Astrocyte (in vitro differentiated cells and primary cell): ENCODE measurements around the gene EHD1. TPM values are rescaled to one million over a fixed set of nuclear protein-coding genes. Genes with fewer than 3 reads are reported as not detected.

ENCODE experiments used
- DNase-seq: peaks from one replicate; pipeline ENCODE4 v3.0.0-alpha.2; 2010; ENCODE audit warnings: low read depth
- FAIRE-seq: peaks from 2 replicates; lab custom pipeline; 2011; peaks lifted over from hg19 to GRCh38; lab: Jason Lieb, UNC
- H2AFZ ChIP-seq: 2 replicates; pipeline ENCODE4 v1.6.0; 2012; ENCODE audit warnings: low read depth, low read length, inconsistent platforms
- H3K27ac ChIP-seq: 2 replicates; pipeline ENCODE4 v1.5.1; 2011; ENCODE audit warnings: low read depth, low read length, inconsistent platforms
- H3K27me3 ChIP-seq: 2 replicates; pipeline ENCODE4 v1.6.0; 2011; ENCODE audit warnings: low read length, inconsistent platforms; ENCODE audit not compliant: insufficient read depth
- H3K36me3 ChIP-seq: 2 replicates; pipeline ENCODE4 v1.5.1; 2011; ENCODE audit warnings: low read length, inconsistent platforms; ENCODE audit not compliant: insufficient read depth
- H3K4me1 ChIP-seq: 2 replicates; pipeline ENCODE4 v1.5.1; 2011; ENCODE audit warnings: low read length, inconsistent platforms; ENCODE audit not compliant: insufficient read depth
- H3K4me2 ChIP-seq: 2 replicates; pipeline ENCODE4 v1.6.0; 2012; ENCODE audit warnings: low read length, inconsistent platforms
- H3K4me3 ChIP-seq: 2 replicates; pipeline ENCODE4 v1.5.1; 2011; ENCODE audit warnings: low read depth, mild to moderate bottlenecking, low read length, inconsistent platforms; ENCODE audit not compliant: insufficient read depth
- H3K79me2 ChIP-seq: 2 replicates; pipeline ENCODE4 v1.6.0; 2012; ENCODE audit warnings: mild to moderate bottlenecking, low read length, inconsistent platforms; ENCODE audit not compliant: insufficient read depth
- H3K9ac ChIP-seq: 2 replicates; pipeline ENCODE4 v1.6.0; 2012; ENCODE audit warnings: mild to moderate bottlenecking, low read length, inconsistent platforms
- H3K9me3 ChIP-seq: 2 replicates; pipeline ENCODE4 v1.5.1; 2012; ENCODE audit warnings: low read depth, mild to moderate bottlenecking, low read length, inconsistent platforms; ENCODE audit not compliant: insufficient read depth
- H4K20me1 ChIP-seq: 2 replicates; pipeline ENCODE4 v1.6.0; 2012; ENCODE audit warnings: low read length, inconsistent platforms; ENCODE audit not compliant: insufficient read depth
- H3K27ac Mint-ChIP-seq: one replicate; pipeline ENCODE4 v1.8.0; 2021; ENCODE audit warnings: mild to moderate bottlenecking, mixed read lengths; ENCODE audit not compliant: unreplicated experiment
- H3K27me3 Mint-ChIP-seq: one replicate; pipeline ENCODE4 v1.8.0; 2021; ENCODE audit warnings: low read depth, mixed read lengths; ENCODE audit not compliant: unreplicated experiment
- H3K36me3 Mint-ChIP-seq: one replicate; pipeline ENCODE4 v1.8.0; 2021; ENCODE audit warnings: low read depth, mixed read lengths; ENCODE audit not compliant: unreplicated experiment
- H3K4me1 Mint-ChIP-seq: one replicate; pipeline ENCODE4 v1.8.0; 2021; ENCODE audit warnings: low read depth, mixed read lengths; ENCODE audit not compliant: unreplicated experiment
- H3K4me3 Mint-ChIP-seq: one replicate; pipeline ENCODE4 v1.8.0; 2021; ENCODE audit warnings: mild to moderate bottlenecking, moderate library complexity, mixed read lengths; ENCODE audit not compliant: unreplicated experiment
- H3K9me3 Mint-ChIP-seq: one replicate; pipeline ENCODE4 v1.8.0; 2021; ENCODE audit warnings: mild to moderate bottlenecking, mixed read lengths; ENCODE audit not compliant: unreplicated experiment
- EZH2 ChIP-seq: IDR thresholded peaks from 2 replicates; pipeline ENCODE4 v1.6.1; 2012; ENCODE audit warnings: mild to moderate bottlenecking, low read length, inconsistent platforms; ENCODE audit not compliant: insufficient read depth
- total RNA-seq: library from RNA; stranded (reverse); gene quantifications from 2 replicates; pipeline ENCODE4 v1.2.1, GENCODE V29; 2021
- TF ChIP-seq, protein P1 (sequence below): IDR thresholded peaks from 2 replicates; pipeline ENCODE4 v1.5.1; 2011; ENCODE audit warnings: low read depth, mild to moderate bottlenecking, inconsistent platforms, low read length, moderate library complexity; ENCODE audit not compliant: insufficient read depth

EHD1 gene
- total RNA-seq, 1 donor from 2014 or later: 201 TPM

DNA sequence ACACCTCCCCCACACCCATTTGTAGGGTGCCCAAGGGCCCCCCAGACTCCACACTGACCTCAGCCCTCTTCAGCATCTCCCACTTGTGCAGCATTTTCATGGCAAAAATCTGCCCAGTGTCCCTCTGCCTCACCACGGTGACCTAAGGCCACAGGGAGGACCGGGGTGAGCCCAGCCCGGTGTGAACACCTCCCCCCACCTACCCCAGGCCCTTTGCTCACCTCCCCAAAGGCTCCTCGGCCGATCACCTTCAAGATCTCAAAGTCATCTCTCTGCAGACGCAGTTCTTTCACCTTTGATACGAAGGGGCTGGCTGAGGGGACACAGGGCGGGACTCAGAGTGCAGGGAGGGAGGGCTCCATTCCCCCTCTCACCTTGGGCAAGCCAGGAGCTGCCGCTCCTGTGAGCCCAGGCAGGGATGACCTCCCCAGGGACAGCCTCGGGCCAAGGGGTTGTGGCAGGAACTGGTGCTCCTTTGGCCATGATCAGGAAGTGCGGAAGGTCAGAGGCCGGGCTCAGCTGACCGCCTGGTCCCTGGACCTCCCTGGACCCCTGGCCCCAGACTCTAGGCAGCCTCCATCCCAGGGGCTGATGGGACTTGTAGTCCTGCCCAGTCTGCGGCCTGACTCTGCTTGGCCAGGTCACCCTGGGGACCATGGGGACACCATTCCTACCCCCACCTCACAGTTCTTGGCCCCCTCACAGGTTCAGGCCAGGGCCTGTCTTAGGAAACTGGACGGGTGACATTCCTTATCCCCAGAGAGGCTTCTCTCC, 36.6 kb downstream of the EHD1 start:
- TF ChIP-seq EZH2: no peak
- TF ChIP-seq, protein P1, sequence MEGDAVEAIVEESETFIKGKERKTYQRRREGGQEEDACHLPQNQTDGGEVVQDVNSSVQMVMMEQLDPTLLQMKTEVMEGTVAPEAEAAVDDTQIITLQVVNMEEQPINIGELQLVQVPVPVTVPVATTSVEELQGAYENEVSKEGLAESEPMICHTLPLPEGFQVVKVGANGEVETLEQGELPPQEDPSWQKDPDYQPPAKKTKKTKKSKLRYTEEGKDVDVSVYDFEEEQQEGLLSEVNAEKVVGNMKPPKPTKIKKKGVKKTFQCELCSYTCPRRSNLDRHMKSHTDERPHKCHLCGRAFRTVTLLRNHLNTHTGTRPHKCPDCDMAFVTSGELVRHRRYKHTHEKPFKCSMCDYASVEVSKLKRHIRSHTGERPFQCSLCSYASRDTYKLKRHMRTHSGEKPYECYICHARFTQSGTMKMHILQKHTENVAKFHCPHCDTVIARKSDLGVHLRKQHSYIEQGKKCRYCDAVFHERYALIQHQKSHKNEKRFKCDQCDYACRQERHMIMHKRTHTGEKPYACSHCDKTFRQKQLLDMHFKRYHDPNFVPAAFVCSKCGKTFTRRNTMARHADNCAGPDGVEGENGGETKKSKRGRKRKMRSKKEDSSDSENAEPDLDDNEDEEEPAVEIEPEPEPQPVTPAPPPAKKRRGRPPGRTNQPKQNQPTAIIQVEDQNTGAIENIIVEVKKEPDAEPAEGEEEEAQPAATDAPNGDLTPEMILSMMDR: no peak
- Histone ChIP-seq H3K4me1 (peaks cover 5% of the 10 kb centered on the region), H2AFZ (no peak overlapping the region), H3K27me3 (no peaks in the 10 kb centered on the region), H3K27ac (no peak overlapping the region), H3K9ac (no peak overlapping the region), H3K36me3 (no peaks in the 10 kb centered on the region), H4K20me1 (no peaks in the 10 kb centered on the region), H3K79me2 (no peaks in the 10 kb centered on the region), H3K4me3 (no peak overlapping the region), H3K9me3 (no peaks in the 10 kb centered on the region), H3K4me2 (no peak overlapping the region)
- Mint-ChIP-seq H3K4me3 (no peak overlapping the region), H3K4me1 (peaks cover 5% of the 10 kb centered on the region), H3K9me3 (no peaks in the 10 kb centered on the region), H3K27me3 (peaks cover 2% of the 10 kb centered on the region), H3K36me3 (no peaks in the 10 kb centered on the region), H3K27ac (no peak overlapping the region)
- no peak for DNase-seq
- no peak for FAIRE-seq

DNA sequence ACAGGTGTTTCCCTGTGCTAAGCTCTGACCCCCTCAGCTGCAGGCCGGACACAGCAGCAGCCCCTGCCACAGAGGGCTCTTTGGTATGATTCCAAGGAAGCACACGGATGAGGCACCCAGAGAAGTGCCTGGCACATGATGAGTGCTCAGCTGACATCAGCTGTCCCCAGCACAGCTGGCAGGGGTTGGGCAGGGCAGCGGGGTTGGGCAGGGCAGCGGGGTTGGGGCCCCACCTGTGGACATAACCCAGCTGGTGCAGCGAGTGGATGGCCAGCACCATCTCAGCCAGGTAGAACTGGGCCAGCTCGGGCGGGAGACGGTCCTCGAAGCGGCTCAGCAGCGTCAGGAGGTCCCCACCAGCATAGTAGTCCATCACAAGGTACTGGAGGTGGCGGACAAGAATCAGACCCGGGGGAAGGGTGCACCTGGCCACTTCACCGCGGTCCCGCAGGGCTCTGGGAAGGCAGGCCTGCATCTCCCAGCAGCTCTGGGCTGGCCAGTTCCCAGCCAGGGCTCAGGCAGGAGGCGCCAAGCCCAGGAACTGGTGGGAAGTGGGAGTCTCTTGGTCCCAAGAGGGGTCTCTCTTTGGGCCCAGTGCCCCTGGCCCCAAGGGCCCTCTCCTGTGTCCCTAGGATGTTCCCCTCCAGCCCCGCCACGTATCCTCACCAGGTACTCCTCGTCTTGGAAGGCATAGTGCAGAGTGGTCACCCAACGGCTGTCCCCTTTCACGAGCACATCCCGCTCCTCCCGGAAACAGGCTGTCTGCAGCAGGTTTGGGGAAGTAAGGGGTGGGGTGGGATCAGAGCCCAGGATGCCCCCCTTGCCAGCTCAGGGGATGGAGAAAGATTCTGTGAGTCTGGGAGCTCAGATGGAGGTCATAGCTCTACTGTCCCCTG, 38.3 kb downstream of the EHD1 start:
- peaks cover 5% of the 10 kb centered on the region for H3K4me1 Mint-ChIP-seq
- H3K9me3 ChIP-seq: no peaks in the 10 kb centered on the region

More for the DNA sequence above, 38.3 kb downstream of the EHD1 start:
- no peak overlapping the region for H3K4me3 Mint-ChIP-seq
- H3K27me3 Mint-ChIP-seq: peaks cover 2% of the 10 kb centered on the region
- Histone ChIP-seq H3K4me1 (peaks cover 10% of the 10 kb centered on the region), H4K20me1 (no peaks in the 10 kb centered on the region), H2AFZ (no peak overlapping the region), H3K36me3 (no peaks in the 10 kb centered on the region), H3K4me2 (no peak overlapping the region), H3K9ac (no peak overlapping the region), H3K27ac (no peak overlapping the region), H3K79me2 (no peaks in the 10 kb centered on the region), H3K27me3 (no peaks in the 10 kb centered on the region), H3K4me3 (no peak overlapping the region)
- no peak overlapping the region for H3K27ac Mint-ChIP-seq
- no peak for FAIRE-seq
- no peaks in the 10 kb centered on the region for H3K36me3 Mint-ChIP-seq
- no peak for DNase-seq
- no peaks in the 10 kb centered on the region for H3K9me3 Mint-ChIP-seq
- TF ChIP-seq, protein P1: no peak
- no peak for TF ChIP-seq EZH2
